HG02759 (cell line): ENCODE measurements around the gene KIAA0825.
A peak's percentile ranks its signal among the peaks of the same experiment; 100 is the strongest.
"Not testable (repeated sequence)": the region's sequence is repeated elsewhere in the genome, so short reads cannot be mapped to it uniquely, and the experiment has no call there.

ENCODE experiments used
- ATAC-seq: cut with Tn5 transposase; IDR thresholded peaks from one replicate; pipeline ENCODE4 v1.9.1; 2021; ENCODE audit warnings: mild to moderate bottlenecking, moderate library complexity; ENCODE audit not compliant: unreplicated experiment

The KIAA0825 gene

GRCh38 chr5:94575196-94575595, 43.2 kb downstream of the KIAA0825 start:
- ATAC-seq = no peak

- not testable (repeated sequence) for ATAC-seq
Observed at GRCh38 chr5:94573349-94573748, 45.1 kb downstream of the KIAA0825 start.

- ATAC-seq = no peak
Observed at GRCh38 chr5:94571415-94571814, 47.0 kb downstream of the KIAA0825 start.

GRCh38 chr5:94564812-94565211, 53.6 kb downstream of the KIAA0825 start:
- no peak for ATAC-seq

- ATAC-seq = no peak
Observed at GRCh38 chr5:94562327-94562971, 56.0 kb downstream of the KIAA0825 start.

- ATAC-seq = no peak
Observed at GRCh38 chr5:94558028-94558427, 60.4 kb downstream of the KIAA0825 start.

- ATAC-seq = no peak
Observed at GRCh38 chr5:94551858-94552257, 66.5 kb downstream of the KIAA0825 start.

- no peak for ATAC-seq
Observed at GRCh38 chr5:94545870-94546625, 72.4 kb downstream of the KIAA0825 start.

- ATAC-seq = no peak
Observed at GRCh38 chr5:94544875-94545547, 73.4 kb downstream of the KIAA0825 start.

- ATAC-seq = no peak
Observed at GRCh38 chr5:94544031-94544650, 74.3 kb downstream of the KIAA0825 start.

- ATAC-seq = no peak
Observed at GRCh38 chr5:94540856-94541494, 77.4 kb downstream of the KIAA0825 start.

- ATAC-seq = no peak
Observed at GRCh38 chr5:94538260-94538659, 80.1 kb downstream of the KIAA0825 start.

- ATAC-seq = no peak
Observed at GRCh38 chr5:94526706-94527105, 91.7 kb downstream of the KIAA0825 start.

- peak; percentile 86 for ATAC-seq
Observed at GRCh38 chr5:94524841-94525697, 93.3 kb downstream of the KIAA0825 start.

- ATAC-seq = no peak
Observed at GRCh38 chr5:94523018-94523417, 95.4 kb downstream of the KIAA0825 start.

GRCh38 chr5:94522117-94522516, 96.3 kb downstream of the KIAA0825 start:
- ATAC-seq = no peak

- ATAC-seq = no peak
Observed at GRCh38 chr5:94517490-94518488, 100.6 kb downstream of the KIAA0825 start.

- no peak for ATAC-seq
Observed at GRCh38 chr5:94516148-94516547, 102.3 kb downstream of the KIAA0825 start.
